LNCaP clone FGC (cell line): ENCODE data around the gene SNX14.

Source experiments
- DNase-seq: peaks from one replicate; pipeline ENCODE4 v3.0.0-alpha.2; 2011; ENCODE audit warnings: low read depth
- H3K4me3 ChIP-seq: 2 replicates; pipeline ENCODE4 v1.5.1; 2011; ENCODE audit warnings: mild to moderate bottlenecking, low read depth, low read length, control low read depth
- TF ChIP-seq, protein P1 (sequence below): IDR thresholded peaks from 2 replicates; pipeline ENCODE4 v1.5.1; 2012; ENCODE audit warnings: mild to moderate bottlenecking; ENCODE audit not compliant: control insufficient read depth, insufficient read depth; ENCODE audit errors: extremely low read depth

SNX14 gene

DNA sequence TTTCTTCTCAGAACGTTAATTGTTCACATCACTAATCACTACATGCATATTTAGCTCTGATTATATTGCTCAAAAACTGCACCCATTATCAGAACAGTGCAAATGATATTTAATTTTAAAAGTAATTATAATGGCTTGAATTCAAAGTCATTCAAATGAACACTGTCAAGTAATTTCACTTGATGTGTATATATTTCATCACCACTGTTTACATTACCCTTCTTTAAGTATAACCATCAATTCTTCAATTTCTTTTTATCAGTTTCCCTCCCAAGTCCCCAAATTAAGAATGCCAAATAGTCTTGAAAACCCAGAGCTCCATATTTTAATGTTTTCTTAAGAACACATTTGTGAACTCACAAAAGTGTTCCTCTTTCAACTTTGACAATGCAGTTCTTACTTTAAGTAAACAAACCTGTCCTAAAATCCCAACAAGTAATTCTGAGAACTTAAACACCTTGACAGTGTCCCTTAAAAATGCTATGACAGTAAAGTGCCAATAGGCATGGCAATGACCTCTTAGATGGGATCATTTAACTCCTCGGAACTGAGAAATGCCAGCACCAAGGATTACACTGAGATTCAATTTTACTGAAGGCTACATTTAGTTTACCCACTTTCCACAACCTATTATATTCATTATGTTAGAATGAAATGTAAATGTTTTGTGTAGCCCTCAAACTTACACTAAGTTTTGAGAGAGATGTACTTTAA lies 16.7 kb upstream of the SNX14 start:
- DNase-seq: no peak
- TF ChIP-seq, protein P1, sequence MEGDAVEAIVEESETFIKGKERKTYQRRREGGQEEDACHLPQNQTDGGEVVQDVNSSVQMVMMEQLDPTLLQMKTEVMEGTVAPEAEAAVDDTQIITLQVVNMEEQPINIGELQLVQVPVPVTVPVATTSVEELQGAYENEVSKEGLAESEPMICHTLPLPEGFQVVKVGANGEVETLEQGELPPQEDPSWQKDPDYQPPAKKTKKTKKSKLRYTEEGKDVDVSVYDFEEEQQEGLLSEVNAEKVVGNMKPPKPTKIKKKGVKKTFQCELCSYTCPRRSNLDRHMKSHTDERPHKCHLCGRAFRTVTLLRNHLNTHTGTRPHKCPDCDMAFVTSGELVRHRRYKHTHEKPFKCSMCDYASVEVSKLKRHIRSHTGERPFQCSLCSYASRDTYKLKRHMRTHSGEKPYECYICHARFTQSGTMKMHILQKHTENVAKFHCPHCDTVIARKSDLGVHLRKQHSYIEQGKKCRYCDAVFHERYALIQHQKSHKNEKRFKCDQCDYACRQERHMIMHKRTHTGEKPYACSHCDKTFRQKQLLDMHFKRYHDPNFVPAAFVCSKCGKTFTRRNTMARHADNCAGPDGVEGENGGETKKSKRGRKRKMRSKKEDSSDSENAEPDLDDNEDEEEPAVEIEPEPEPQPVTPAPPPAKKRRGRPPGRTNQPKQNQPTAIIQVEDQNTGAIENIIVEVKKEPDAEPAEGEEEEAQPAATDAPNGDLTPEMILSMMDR: no peak
- no peak overlapping the region for H3K4me3 ChIP-seq

- no peak for DNase-seq
- TF ChIP-seq, protein P1: no peak
- no peak overlapping the region for H3K4me3 ChIP-seq
Observed at GRCh38 chr6:85602100-85602499, 8.4 kb upstream of the SNX14 start.

DNA sequence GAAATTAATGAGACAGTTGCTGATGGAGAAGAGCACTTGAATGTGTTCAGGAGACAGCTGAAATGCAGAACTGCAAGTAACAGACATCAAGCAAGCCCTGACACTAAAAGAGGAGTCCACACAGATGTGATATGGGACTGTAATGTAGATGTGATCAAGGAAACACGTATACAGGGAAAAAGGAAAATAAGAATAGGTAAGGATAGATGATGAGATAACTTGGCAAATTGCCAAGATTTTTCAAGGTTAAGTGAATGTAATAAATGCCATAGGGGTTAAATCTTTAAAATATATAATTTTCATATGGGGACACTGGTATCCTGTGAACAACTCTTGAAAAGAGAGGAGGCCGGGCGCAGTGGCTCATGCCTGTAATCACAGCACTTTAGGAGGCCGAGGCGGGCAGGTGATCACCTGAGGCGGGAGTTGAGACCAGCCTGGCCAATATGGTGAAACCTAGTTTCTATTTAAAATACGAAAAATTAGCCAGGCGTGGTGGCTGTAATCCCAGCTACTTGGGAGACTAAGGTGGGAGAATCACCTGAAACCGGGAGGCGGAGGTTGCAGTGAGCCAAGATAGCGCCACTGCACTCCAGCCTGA lies 7.2 kb upstream of the SNX14 start:
- DNase-seq: no peak
- TF ChIP-seq, protein P1: no peak
- H3K4me3 ChIP-seq: no peak overlapping the region

- DNase-seq: no peak
- TF ChIP-seq, protein P1: no peak
Observed at GRCh38 chr6:85594197-85594930, 706 bp upstream of the SNX14 start.

GRCh38 chr6:85592033-85592432 lies 1.6 kb downstream of the SNX14 start:
- H3K4me3 ChIP-seq: peak overlapping the region; percentile 68
- TF ChIP-seq, protein P1: no peak
- no peak for DNase-seq

More at GRCh38 chr6:85594197-85594930, 706 bp upstream of the SNX14 start:
- peak overlapping the region; percentile 68 for H3K4me3 ChIP-seq

DNA sequence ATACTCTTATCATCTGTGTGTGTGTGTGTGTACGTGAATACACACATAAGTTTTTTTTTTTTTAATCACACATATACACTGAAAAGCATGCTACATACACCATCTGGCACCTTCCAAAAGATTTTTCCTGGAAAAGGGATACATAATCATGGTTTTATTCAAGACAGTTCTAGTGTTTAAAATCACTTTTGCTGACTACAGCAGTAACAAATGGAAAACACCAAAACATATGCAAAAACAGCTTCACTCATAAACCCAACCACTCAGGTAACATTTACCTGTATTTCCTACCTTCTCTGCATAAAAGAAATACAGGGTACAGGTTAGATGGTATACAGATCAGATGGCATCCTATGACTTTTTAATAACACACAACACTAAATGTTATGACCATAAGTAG lies 2.5 kb downstream of the SNX14 start:
- no peak overlapping the region for H3K4me3 ChIP-seq
- DNase-seq: no peak
- TF ChIP-seq, protein P1: no peak
